GM21423 (cell line): ENCODE measurements around the gene FAXC.
A peak's percentile ranks its signal among the peaks of the same experiment; 100 is the strongest.

Experiments
- ATAC-seq: cut with Tn5 transposase; IDR thresholded peaks from one replicate; pipeline ENCODE4 v1.9.1; 2021; ENCODE audit warnings: mild to moderate bottlenecking, moderate library complexity; ENCODE audit not compliant: unreplicated experiment

FAXC gene

GRCh38 chr6:99349171-99350141, at the start of gene FAXC:
Gene FAXC (minus strand): TSS chr6:99349674. CDS start chr6:99349372, 302 bp downstream.
- ATAC-seq: peak; percentile 60

GRCh38 chr6:99397287-99397686, 47.8 kb upstream of the FAXC start:
- ATAC-seq: no peak

- peak; percentile 72 for ATAC-seq
Observed at GRCh38 chr6:99393698-99394531, 44.4 kb upstream of the FAXC start, which contains the start of gene COQ3. Gene COQ3 (minus strand): TSS chr6:99394195. CDS start chr6:99394179, 16 bp downstream.

GRCh38 chr6:99393366-99393697, 43.9 kb upstream of the FAXC start:
- ATAC-seq: peak; percentile 26

- ATAC-seq: no peak
Observed at GRCh38 chr6:99390896-99391295, 41.4 kb upstream of the FAXC start.

- no peak for ATAC-seq
Observed at GRCh38 chr6:99384507-99384906, 35.0 kb upstream of the FAXC start.

- ATAC-seq: no peak
Observed at GRCh38 chr6:99378636-99379035, 29.2 kb upstream of the FAXC start.

- ATAC-seq: no peak
Observed at GRCh38 chr6:99369533-99369932, 20.1 kb upstream of the FAXC start.

GRCh38 chr6:99366852-99367251, 17.4 kb upstream of the FAXC start:
- no peak for ATAC-seq

- ATAC-seq: peak; percentile 85
Observed at GRCh38 chr6:99364026-99364425, 14.6 kb upstream of the FAXC start.

GRCh38 chr6:99362678-99363268, 13.3 kb upstream of the FAXC start:
- ATAC-seq: no peak

- ATAC-seq: no peak
Observed at GRCh38 chr6:99359800-99360199, 10.3 kb upstream of the FAXC start.

- no peak for ATAC-seq
Observed at GRCh38 chr6:99356641-99357040, 7.2 kb upstream of the FAXC start.

- ATAC-seq: no peak
Observed at GRCh38 chr6:99354983-99355382, 5.5 kb upstream of the FAXC start.

GRCh38 chr6:99353126-99353525, 3.7 kb upstream of the FAXC start:
- no peak for ATAC-seq

- no peak for ATAC-seq
Observed at GRCh38 chr6:99350573-99350972, 1.1 kb upstream of the FAXC start.

GRCh38 chr6:99348288-99349170, 945 bp downstream of the FAXC start:
- no peak for ATAC-seq

GRCh38 chr6:99347804-99348203, 1.7 kb downstream of the FAXC start:
- ATAC-seq: no peak

GRCh38 chr6:99346595-99346994, 2.9 kb downstream of the FAXC start:
- no peak for ATAC-seq

- no peak for ATAC-seq
Observed at GRCh38 chr6:99345164-99345563, 4.3 kb downstream of the FAXC start.
